Caco-2 (cell line): ENCODE measurements around the gene MNAT1. TPM values are rescaled to one million over a fixed set of nuclear protein-coding genes. Genes with fewer than 3 reads are reported as not detected.

ENCODE experiments used
- BruUV-seq: library from RNA; stranded (reverse); fragments of 400-500 nt; replicated peaks from 2 replicates; lab custom pipeline; 2021; lab: Mats Ljungman, UMichigan
- CTCF ChIA-PET: fragments of 300-600 bp; sonication (Branson Sonifier 250); formaldehyde crosslinking; loops from one replicate; lab custom pipeline; 2022; ENCODE audit warnings: antibody characterized with exemption; lab: Charles Lee
- POLR2A ChIA-PET: fragments of 300-600 bp; sonication (Branson Sonifier 250); formaldehyde crosslinking; loops from one replicate; lab custom pipeline; 2022; ENCODE audit warnings: antibody characterized with exemption; lab: Charles Lee
- DNase-seq, 2 experiments: peaks; one replicate each; pipeline versions ENCODE4 v3.0.0 to v3.0.0-alpha.2; 2020 to 2022
- H3K27me3 ChIP-seq: replicated peaks from 2 replicates; pipeline ENCODE4 v1.6.0; 2011; ENCODE audit warnings: low read length; ENCODE audit not compliant: control insufficient read depth, insufficient read depth
- H3K36me3 ChIP-seq: 2 replicates; pipeline ENCODE4 v1.5.1; 2011; ENCODE audit warnings: low read length; ENCODE audit not compliant: control insufficient read depth, insufficient read depth
- H3K4me1 ChIP-seq: fragments of 250-450 bp; sonication (Bioruptor Pico); 2 replicates; pipeline ENCODE4 v1.5.1; 2020; ENCODE audit warnings: mild to moderate bottlenecking
- H3K4me3 ChIP-seq: 2 replicates; pipeline ENCODE4 v1.5.1; 2011; ENCODE audit warnings: low read depth, mild to moderate bottlenecking, control low read depth, low read length
- H3K9me3 ChIP-seq: fragments of 250-450 bp; sonication (Bioruptor Pico); 2 replicates; pipeline ENCODE4 v1.5.1; 2020; ENCODE audit warnings: mild to moderate bottlenecking, moderate library complexity
- H3K27ac Mint-ChIP-seq: one replicate; pipeline ENCODE4 v1.8.0; 2022; ENCODE audit warnings: mixed read lengths; ENCODE audit not compliant: unreplicated experiment
- H3K27me3 Mint-ChIP-seq: one replicate; pipeline ENCODE4 v1.8.0; 2022; ENCODE audit warnings: mixed read lengths; ENCODE audit not compliant: insufficient read depth, unreplicated experiment
- H3K36me3 Mint-ChIP-seq: one replicate; pipeline ENCODE4 v1.8.0; 2022; ENCODE audit warnings: mild to moderate bottlenecking, mixed read lengths; ENCODE audit not compliant: insufficient read depth, unreplicated experiment
- H3K4me1 Mint-ChIP-seq: one replicate; pipeline ENCODE4 v1.8.0; 2022; ENCODE audit warnings: low read depth, mixed read lengths; ENCODE audit not compliant: unreplicated experiment
- H3K4me3 Mint-ChIP-seq: one replicate; pipeline ENCODE4 v1.8.0; 2022; ENCODE audit warnings: mild to moderate bottlenecking, moderate library complexity, mixed read lengths; ENCODE audit not compliant: unreplicated experiment
- H3K9me3 Mint-ChIP-seq: one replicate; pipeline ENCODE4 v1.8.0; 2022; ENCODE audit warnings: mixed read lengths; ENCODE audit not compliant: unreplicated experiment
- CTCF ChIP-seq, 2 experiments: fragments of 200-600 bp in 1 of 2; IDR thresholded peaks; 1 replicate in 1 of 2; 2 replicates in 1 of 2; pipeline versions ENCODE4 v1.5.1 to v1.8.0; 2011 to 2022; ENCODE audit warnings: antibody characterized with exemption in 1 of 2, control low read depth in 1 of 2, inconsistent platforms in 1 of 2, low read depth in 1 of 2, low read length in 1 of 2, mild to moderate bottlenecking in 1 of 2, moderate library complexity in 1 of 2; ENCODE audit not compliant: insufficient read depth in 1 of 2, severe bottlenecking in 1 of 2, unreplicated experiment in 1 of 2
- intact Hi-C: fragments of 100-400 bp; cut with micrococcal nuclease; formaldehyde crosslinking; loops from one replicate; pipeline ENCODE4 v1.10.0; 2022; ENCODE audit not compliant: unreplicated experiment
- total RNA-seq: library from RNA; stranded (reverse); gene quantifications from 2 replicates; pipeline ENCODE4 v1.2.3, GENCODE V29; 2022

MNAT1 gene
- total RNA-seq, 1 experiment from 2014 or later = 36.4 TPM

- Mint-ChIP-seq H3K4me3 (no peak overlapping the region), H3K27ac (no peak overlapping the region), H3K36me3 (no peaks in the 10 kb centered on the region), H3K4me1 (no peaks in the 10 kb centered on the region), H3K9me3 (no peaks in the 10 kb centered on the region), H3K27me3 (no peaks in the 10 kb centered on the region)
- Histone ChIP-seq H3K4me3 (no peak overlapping the region), H3K4me1 (no peaks in the 10 kb centered on the region), H3K9me3 (no peaks in the 10 kb centered on the region), H3K27me3 (no peaks in the 10 kb centered on the region), H3K36me3 (no peaks in the 10 kb centered on the region)
- no peak for TF ChIP-seq CTCF (IDR thresholded peaks at IDR 0.05; ENCODE audit: insufficient read depth in 1 of 2, low read depth in 1 of 2, low read length in 1 of 2, severe bottlenecking in 1 of 2, unreplicated experiment in 1 of 2)
- intact Hi-C loops = no loop called here
- DNase-seq = no peak
- ChIA-PET POLR2A (no interaction called here), CTCF (no interaction called here)
- BruUV-seq = no TSS peak
Observed at GRCh38 chr14:60904381-60904780, 169.8 kb downstream of the MNAT1 start.

- Mint-ChIP-seq H3K4me1 (no peaks in the 10 kb centered on the region), H3K36me3 (no peaks in the 10 kb centered on the region), H3K4me3 (no peak overlapping the region), H3K27ac (no peak overlapping the region), H3K27me3 (no peaks in the 10 kb centered on the region), H3K9me3 (no peaks in the 10 kb centered on the region)
- no peaks in the 10 kb centered on the region for H3K27me3 ChIP-seq
- no peaks in the 10 kb centered on the region for H3K4me1 ChIP-seq
- H3K9me3 ChIP-seq = no peaks in the 10 kb centered on the region
- TF ChIP-seq CTCF (IDR thresholded peaks at IDR 0.05; ENCODE audit: insufficient read depth in 1 of 2, low read depth in 1 of 2, low read length in 1 of 2, severe bottlenecking in 1 of 2, unreplicated experiment in 1 of 2) = no peak
- ChIA-PET POLR2A (no interaction called here), CTCF (no interaction called here)
- intact Hi-C loops = no loop called here
- no peak overlapping the region for H3K4me3 ChIP-seq
- BruUV-seq = no TSS peak
- no peak for DNase-seq
- H3K36me3 ChIP-seq = no peaks in the 10 kb centered on the region
Observed at GRCh38 chr14:60905923-60906322, 171.4 kb downstream of the MNAT1 start.

- no TSS peak for BruUV-seq
- Mint-ChIP-seq H3K9me3 (no peaks in the 10 kb centered on the region), H3K4me3 (no peak overlapping the region), H3K36me3 (no peaks in the 10 kb centered on the region), H3K4me1 (no peaks in the 10 kb centered on the region), H3K27ac (no peak overlapping the region), H3K27me3 (no peaks in the 10 kb centered on the region)
- no peak for DNase-seq
- CTCF ChIA-PET = no interaction called here
- Histone ChIP-seq H3K9me3 (no peaks in the 10 kb centered on the region), H3K4me3 (no peak overlapping the region), H3K36me3 (no peaks in the 10 kb centered on the region), H3K4me1 (no peaks in the 10 kb centered on the region), H3K27me3 (no peaks in the 10 kb centered on the region)
- intact Hi-C loops = no loop called here
- no peak for TF ChIP-seq CTCF (IDR thresholded peaks at IDR 0.05; ENCODE audit: insufficient read depth in 1 of 2, low read depth in 1 of 2, low read length in 1 of 2, severe bottlenecking in 1 of 2, unreplicated experiment in 1 of 2)
- POLR2A ChIA-PET = no interaction called here
Observed at GRCh38 chr14:60915781-60916180, 181.2 kb downstream of the MNAT1 start.
